GM12878 (cell line): Measurements from ENCODE around the gene TBX4. TPM values are rescaled to one million over a fixed set of nuclear protein-coding genes. Genes with fewer than 3 reads are reported as not detected.

Experiments
- ATAC-seq: fragments of 200-7000 bp; cut with Tn5 transposase; 3 replicates; pipeline ENCODE4 v1.9.1; 2020; ENCODE audit warnings: mild to moderate bottlenecking, moderate library complexity
- BruUV-seq: library from RNA; stranded (reverse); fragments of 400-500 nt; replicated peaks from 2 replicates; lab custom pipeline; 2021; lab: Mats Ljungman, UMichigan
- CTCF ChIA-PET: fragments of 300-600 bp; sonication (Branson Sonifier 250); formaldehyde crosslinking; extraction: SDS; loops from one replicate; lab custom pipeline; 2021; ENCODE audit warnings: inconsistent platforms; lab: Yijun Ruan, JAX
- POLR2A ChIA-PET: fragments of 350-600 bp; formaldehyde crosslinking; extraction: SDS; loops from one replicate; lab custom pipeline; 2021; ENCODE audit warnings: inconsistent platforms; lab: Charles Lee
- RAD21 ChIA-PET: fragments of 300-600 bp; sonication (Branson Sonifier 250); formaldehyde crosslinking; loops from one replicate; lab custom pipeline; 2023; ENCODE audit warnings: antibody characterized with exemption; ENCODE audit not compliant: unreplicated experiment; lab: Charles Lee
- SMC1A ChIA-PET: fragments of 300-600 bp; sonication (Branson Sonifier 250); formaldehyde crosslinking; loops from one replicate; lab custom pipeline; 2023; ENCODE audit not compliant: unreplicated experiment, uncharacterized antibody; lab: Charles Lee
- DNase-seq: peaks from one replicate; pipeline ENCODE4 v3.0.0-alpha.2; 2011; ENCODE audit warnings: low read depth, low spot score
- FAIRE-seq: peaks from 3 replicates; lab custom pipeline; 2011; peaks lifted over from hg19 to GRCh38; lab: Jason Lieb, UNC
- H2AFZ ChIP-seq: 2 replicates; pipeline ENCODE4 v1.6.0; 2011; ENCODE audit warnings: low read depth, low read length, control low read depth; ENCODE audit not compliant: control insufficient read depth
- H3K27ac ChIP-seq: 2 replicates; pipeline ENCODE4 v1.5.1; 2011; ENCODE audit warnings: control low read depth; ENCODE audit not compliant: control insufficient read depth, insufficient read depth
- H3K27me3 ChIP-seq, 2 experiments: replicated peaks in 1 of 2; 2 replicates each; pipeline versions ENCODE4 v1.6.0 to v1.6.1; 2011; ENCODE audit warnings: low read length in 1 of 2; ENCODE audit not compliant: control insufficient read depth in 2 of 2, insufficient read depth in 2 of 2
- H3K36me3 ChIP-seq, 2 experiments: 2 replicates each; pipeline ENCODE4 v1.5.1; 2011; ENCODE audit warnings: low read length in 1 of 2; ENCODE audit not compliant: control insufficient read depth in 2 of 2, insufficient read depth in 2 of 2
- H3K4me1 ChIP-seq: 2 replicates; pipeline ENCODE4 v1.6.1; 2011; ENCODE audit warnings: mild to moderate bottlenecking, low read length, moderate library complexity, mixed read lengths; ENCODE audit not compliant: control insufficient read depth, insufficient read depth
- H3K4me2 ChIP-seq: 2 replicates; pipeline ENCODE4 v1.6.0; 2011; ENCODE audit warnings: control low read depth; ENCODE audit not compliant: control insufficient read depth, insufficient read depth
- H3K4me3 ChIP-seq: fragments of 200-600 bp; sonication (generic); 2 replicates; pipeline ENCODE4 v1.5.1; 2016
- H3K79me2 ChIP-seq: 2 replicates; pipeline ENCODE4 v1.6.0; 2011; ENCODE audit warnings: low read length; ENCODE audit not compliant: control insufficient read depth, insufficient read depth
- H3K9ac ChIP-seq: 2 replicates; pipeline ENCODE4 v1.8.0; 2011; ENCODE audit warnings: low read length, control low read depth, mixed read lengths; ENCODE audit not compliant: control insufficient read depth, insufficient read depth
- H3K9me3 ChIP-seq: replicated peaks from 3 replicates; pipeline ENCODE4 v1.5.1; 2011; ENCODE audit warnings: mild to moderate bottlenecking, low read length; ENCODE audit not compliant: control insufficient read depth, insufficient read depth
- H4K20me1 ChIP-seq: 2 replicates; pipeline ENCODE4 v1.6.0; 2011; ENCODE audit not compliant: control insufficient read depth, insufficient read depth
- ATF2 ChIP-seq: IDR thresholded peaks from 2 replicates; pipeline ENCODE4 v1.6.1; 2012; ENCODE audit warnings: low read length, inconsistent platforms
- BCLAF1 ChIP-seq: fragments of 450-650 bp; IDR thresholded peaks from 2 replicates; pipeline ENCODE4 v1.6.1; 2017; ENCODE audit warnings: antibody characterized with exemption, mild to moderate bottlenecking, moderate library complexity
- BHLHE40 ChIP-seq, 2 experiments: fragments of 450-650 bp in 1 of 2; IDR thresholded peaks; 2 replicates each; pipeline ENCODE4 v1.6.1; 2011 to 2017; ENCODE audit warnings: low read depth in 2 of 2, borderline replicate concordance in 1 of 2, improper control_type of control experiment in 1 of 2, low read length in 1 of 2, mild to moderate bottlenecking in 1 of 2
- CBFB ChIP-seq: IDR thresholded peaks from 2 replicates; pipeline ENCODE4 v1.6.1; 2016; ENCODE audit warnings: antibody characterized with exemption, low read depth
- DPF2 ChIP-seq: fragments of 450-650 bp; IDR thresholded peaks from 2 replicates; pipeline ENCODE4 v1.6.1; 2017; ENCODE audit warnings: mild to moderate bottlenecking
- ETV6 ChIP-seq, 2 experiments: fragments of 450-650 bp in 1 of 2; IDR thresholded peaks in 1 of 2; conservative IDR thresholded peaks in 1 of 2; 2 replicates each; pipeline ENCODE4 v1.6.1; 2014; ENCODE audit warnings: antibody characterized with exemption in 1 of 2, borderline replicate concordance in 1 of 2, low read depth in 1 of 2, mild to moderate bottlenecking in 1 of 2, moderate library complexity in 1 of 2
- IRF4 ChIP-seq: IDR thresholded peaks from 2 replicates; pipeline ENCODE4 v1.6.1; 2011; ENCODE audit warnings: low read depth, low read length
- MYB ChIP-seq: fragments of 150-350 bp; IDR thresholded peaks from 2 replicates; pipeline ENCODE4 v1.6.1; 2014; ENCODE audit warnings: mild to moderate bottlenecking, low read depth, low read length, borderline replicate concordance
- NFYB ChIP-seq: IDR thresholded peaks from 2 replicates; pipeline ENCODE4 v1.6.1; 2011; ENCODE audit warnings: low read depth, mild to moderate bottlenecking, low read length, improper control_type of control experiment, moderate library complexity; ENCODE audit not compliant: insufficient read depth
- POLR2AphosphoS2 ChIP-seq: IDR thresholded peaks from 2 replicates; pipeline ENCODE4 v1.6.1; 2011; ENCODE audit warnings: low read depth, mild to moderate bottlenecking, low read length, improper control_type of control experiment, moderate library complexity
- POLR2AphosphoS5 ChIP-seq: IDR thresholded peaks from 2 replicates; pipeline ENCODE4 v1.6.1; 2011; ENCODE audit warnings: mild to moderate bottlenecking, low read length, inconsistent platforms
- STAT1 ChIP-seq: fragments of 450-650 bp; conservative IDR thresholded peaks from 2 replicates; pipeline ENCODE4 v1.6.1; 2014; ENCODE audit warnings: antibody characterized with exemption, mild to moderate bottlenecking
- SUPT20H ChIP-seq: IDR thresholded peaks from 2 replicates; pipeline ENCODE4 v1.6.1; 2011; ENCODE audit warnings: low read depth, mild to moderate bottlenecking, low read length, moderate library complexity, borderline replicate concordance; ENCODE audit not compliant: control insufficient read depth
- YY1 ChIP-seq: IDR thresholded peaks from 2 replicates; pipeline ENCODE4 v1.6.1; 2011; ENCODE audit warnings: low read depth, mild to moderate bottlenecking, low read length
- WGBS: methylation state at CpG from one replicate; pipeline ENCODE4 v1.1.6; 2016; ENCODE audit warnings: low lambda C conversion rate; ENCODE audit not compliant: insufficient replicate concordance, insufficient coverage; ENCODE audit errors: missing lambda C conversion rate; 5-methylcytosine and 5-hydroxymethylcytosine counted together
- in situ Hi-C: fragments of 300-500 bp; cut with MboI; formaldehyde crosslinking; loops from 9 replicates; pipeline ENCODE4 v1.14.3; 2018; ENCODE audit warnings: mixed read lengths
- intact Hi-C: fragments of 100-400 bp; cut with micrococcal nuclease; formaldehyde crosslinking; loops from one replicate; pipeline ENCODE4 v1.14.2; 2022; ENCODE audit not compliant: unreplicated experiment
- polyA plus RNA-seq, 11 experiments: library from polyadenylated mRNA; depleted of rRNA in 4 of 11; unstranded in 6 of 11; stranded (reverse) in 5 of 11; fragments of >200 nt; fragmentation: Nextera tagmentation in 4 of 11; fragmentation: Illumina TruSeq in 1 of 11; extraction: Ambion mirVana in 4 of 11; extraction: Trizol in 1 of 11; gene quantifications; 1 replicate in 1 of 11; 2 replicates in 10 of 11; pipeline versions ENCODE4 v1.2.1 to v1.2.3, GENCODE V29; 2011 to 2016; ENCODE audit warnings: inconsistent platforms in 2 of 11, missing spikeins in 2 of 11, low read depth in 1 of 11
- total RNA-seq, 4 experiments: library from RNA; depleted of rRNA in 3 of 4; stranded (reverse); fragments of >200 nt in 3 of 4; fragmentation: Illumina TruSeq in 1 of 4; extraction: Trizol in 1 of 4; gene quantifications; 2 replicates each; pipeline versions ENCODE4 v1.2.1 to v1.2.3, GENCODE V29; 2013 to 2021
- TF ChIP-seq, protein P1 (sequence below), 3 experiments: IDR thresholded peaks in 2 of 3; conservative IDR thresholded peaks in 1 of 3; 2 replicates each; pipeline ENCODE4 v1.5.1; 2011; ENCODE audit warnings: low read depth in 3 of 3, low read length in 3 of 3, mild to moderate bottlenecking in 3 of 3, control low read depth in 2 of 3, moderate library complexity in 2 of 3, inconsistent platforms in 1 of 3, mixed read lengths in 1 of 3; ENCODE audit not compliant: control insufficient read depth in 2 of 3, insufficient read depth in 1 of 3; ENCODE audit errors: extremely low read depth in 1 of 3

TBX4 gene
- total and polyA plus RNA-seq, 10 of the 15 experiments (the other 5 are each of a cell fraction or from before 2014, with no cell fraction given), result 0.01 TPM; not detected in 9

GRCh38 chr17:61475726-61476125 lies 23.5 kb downstream of the TBX4 start:
- Histone ChIP-seq H4K20me1 (no peaks in the 10 kb centered on the region), H3K4me1 (no peaks in the 10 kb centered on the region), H3K27ac (no peak overlapping the region), H3K9me3 (no peaks in the 10 kb centered on the region), H3K4me2 (no peak overlapping the region), H3K4me3 (no peak overlapping the region), H3K27me3 (peaks cover 0 to 5% of the 10 kb centered on the region in 2 experiments; a peak in 2 of 4 replicates), H3K79me2 (no peaks in the 10 kb centered on the region), H3K36me3 (no peaks in the 10 kb centered on the region)
- no peak for FAIRE-seq
- RAD21 ChIA-PET, result no interaction called here
- BruUV-seq, result no TSS peak
- in situ Hi-C loops, result no loop called here
- TF ChIP-seq BHLHE40 (IDR thresholded peaks at IDR 0.05; ENCODE audit: borderline replicate concordance in 1 of 2, low read depth in 2 of 2, low read length in 1 of 2) (no peak), DPF2 (no peak), BCLAF1 (no peak), YY1 (no peak), MYB (no peak), NFYB (no peak), CBFB (no peak), POLR2AphosphoS2 (no peak), STAT1 (no peak), IRF4 (no peak), POLR2AphosphoS5 (no peak), SUPT20H (no peak), ATF2 (no peak), ETV6 (conservative IDR thresholded peaks at IDR 0.05 in 1 of 2, IDR thresholded peaks at IDR 0.05 in 1 of 2; ENCODE audit: borderline replicate concordance in 1 of 2, low read depth in 1 of 2) (no peak; a peak in 1 of 4 replicates)
- TF ChIP-seq, protein P1, sequence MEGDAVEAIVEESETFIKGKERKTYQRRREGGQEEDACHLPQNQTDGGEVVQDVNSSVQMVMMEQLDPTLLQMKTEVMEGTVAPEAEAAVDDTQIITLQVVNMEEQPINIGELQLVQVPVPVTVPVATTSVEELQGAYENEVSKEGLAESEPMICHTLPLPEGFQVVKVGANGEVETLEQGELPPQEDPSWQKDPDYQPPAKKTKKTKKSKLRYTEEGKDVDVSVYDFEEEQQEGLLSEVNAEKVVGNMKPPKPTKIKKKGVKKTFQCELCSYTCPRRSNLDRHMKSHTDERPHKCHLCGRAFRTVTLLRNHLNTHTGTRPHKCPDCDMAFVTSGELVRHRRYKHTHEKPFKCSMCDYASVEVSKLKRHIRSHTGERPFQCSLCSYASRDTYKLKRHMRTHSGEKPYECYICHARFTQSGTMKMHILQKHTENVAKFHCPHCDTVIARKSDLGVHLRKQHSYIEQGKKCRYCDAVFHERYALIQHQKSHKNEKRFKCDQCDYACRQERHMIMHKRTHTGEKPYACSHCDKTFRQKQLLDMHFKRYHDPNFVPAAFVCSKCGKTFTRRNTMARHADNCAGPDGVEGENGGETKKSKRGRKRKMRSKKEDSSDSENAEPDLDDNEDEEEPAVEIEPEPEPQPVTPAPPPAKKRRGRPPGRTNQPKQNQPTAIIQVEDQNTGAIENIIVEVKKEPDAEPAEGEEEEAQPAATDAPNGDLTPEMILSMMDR (IDR thresholded peaks at IDR 0.05 in 2 of 3, conservative IDR thresholded peaks at IDR 0.05 in 1 of 3; ENCODE audit: control insufficient read depth in 2 of 3, extremely low read depth in 1 of 3, insufficient read depth in 1 of 3, low read depth in 3 of 3, low read length in 3 of 3), result no peak
- TF ChIP-seq, all 136 proteins: peak for 0
- intact Hi-C loops, result no loop called here
- Histone ChIP-seq H3K9ac (no peak overlapping the region), H2AFZ (no peak overlapping the region)
- ChIA-PET POLR2A (no interaction called here), SMC1A (no interaction called here), CTCF (no interaction called here)
- ATAC-seq, result no peak
- 24% methylated on average over 8 of the region's 8 CpGs for WGBS
- DNase-seq, result no peak
